ENCODE results near the gene KLHL5.

DNA sequence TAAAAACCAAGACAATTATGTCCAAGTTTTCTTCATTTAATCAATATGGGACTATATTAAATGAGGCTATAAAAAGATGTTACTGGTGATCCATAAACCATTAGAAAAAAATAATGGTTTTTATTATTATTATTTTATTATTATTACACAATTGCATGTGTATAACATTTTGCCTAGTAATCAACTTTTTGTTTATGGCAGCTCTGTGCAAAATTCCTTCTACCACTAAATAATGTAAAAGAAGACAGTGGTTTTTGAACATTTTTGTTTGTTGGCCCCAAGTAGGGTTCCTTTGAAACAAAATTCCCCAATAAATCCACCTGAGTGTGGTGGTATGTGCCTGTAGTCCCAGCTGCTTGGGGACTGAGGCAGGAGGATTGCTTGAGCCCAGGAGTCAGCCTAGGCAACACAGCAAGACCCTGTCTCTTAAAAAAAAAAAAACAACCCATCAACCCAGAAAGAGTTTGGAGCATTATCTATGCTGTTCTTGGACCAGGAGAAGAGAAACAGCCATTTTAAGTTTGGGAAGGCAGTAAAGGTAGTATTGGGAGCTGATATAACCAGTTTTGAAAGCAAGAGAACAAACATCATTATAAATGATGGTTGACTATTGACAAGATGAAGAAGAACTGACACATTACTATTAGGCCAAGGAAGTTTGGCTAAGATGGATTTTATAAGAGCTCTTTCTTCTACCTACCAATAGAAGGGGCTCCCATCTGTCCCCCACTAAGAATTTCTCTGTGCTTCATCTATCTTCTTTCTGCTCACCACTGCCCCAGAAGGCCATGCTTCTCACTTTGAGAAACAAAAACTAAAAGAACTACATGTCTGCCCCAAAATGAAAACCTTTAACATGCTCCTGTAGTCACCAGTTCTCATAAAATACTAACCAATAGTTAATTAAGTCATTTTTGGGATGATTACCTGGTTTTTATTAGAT is 32.0 kb upstream of the KLHL5 start:
- TF ChIP-seq, protein P1, sequence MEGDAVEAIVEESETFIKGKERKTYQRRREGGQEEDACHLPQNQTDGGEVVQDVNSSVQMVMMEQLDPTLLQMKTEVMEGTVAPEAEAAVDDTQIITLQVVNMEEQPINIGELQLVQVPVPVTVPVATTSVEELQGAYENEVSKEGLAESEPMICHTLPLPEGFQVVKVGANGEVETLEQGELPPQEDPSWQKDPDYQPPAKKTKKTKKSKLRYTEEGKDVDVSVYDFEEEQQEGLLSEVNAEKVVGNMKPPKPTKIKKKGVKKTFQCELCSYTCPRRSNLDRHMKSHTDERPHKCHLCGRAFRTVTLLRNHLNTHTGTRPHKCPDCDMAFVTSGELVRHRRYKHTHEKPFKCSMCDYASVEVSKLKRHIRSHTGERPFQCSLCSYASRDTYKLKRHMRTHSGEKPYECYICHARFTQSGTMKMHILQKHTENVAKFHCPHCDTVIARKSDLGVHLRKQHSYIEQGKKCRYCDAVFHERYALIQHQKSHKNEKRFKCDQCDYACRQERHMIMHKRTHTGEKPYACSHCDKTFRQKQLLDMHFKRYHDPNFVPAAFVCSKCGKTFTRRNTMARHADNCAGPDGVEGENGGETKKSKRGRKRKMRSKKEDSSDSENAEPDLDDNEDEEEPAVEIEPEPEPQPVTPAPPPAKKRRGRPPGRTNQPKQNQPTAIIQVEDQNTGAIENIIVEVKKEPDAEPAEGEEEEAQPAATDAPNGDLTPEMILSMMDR (conservative IDR thresholded peaks at IDR 0.05): no peak
- TF ChIP-seq ZFX (IDR thresholded peaks at IDR 0.05): no peak
